HEK293T (cell line): ENCODE results near the gene GLTPD2.

Source experiments
- CTCF ChIA-PET: fragments of 350-600 bp; formaldehyde crosslinking; extraction: SDS; loops from one replicate; lab custom pipeline; 2021; ENCODE audit warnings: antibody characterized with exemption, inconsistent platforms; lab: Yijun Ruan, JAX
- POLR2A ChIA-PET: fragments of 350-600 bp; formaldehyde crosslinking; extraction: SDS; loops from one replicate; lab custom pipeline; 2020; ENCODE audit warnings: antibody characterized with exemption, inconsistent platforms; lab: Yijun Ruan, JAX
- DNase-seq: peaks from one replicate; pipeline ENCODE4 v3.0.0; 2012; ENCODE audit warnings: mixed read lengths; ENCODE audit errors: extremely low spot score
- ARNT ChIP-seq: fragments of 450-650 bp; IDR thresholded peaks from 2 replicates; pipeline ENCODE4 v1.6.1; 2017; ENCODE audit warnings: mild to moderate bottlenecking
- BHLHE40 ChIP-seq: fragments of 450-650 bp; IDR thresholded peaks from 2 replicates; pipeline ENCODE4 v1.6.1; 2016; ENCODE audit warnings: mild to moderate bottlenecking, moderate library complexity, borderline replicate concordance
- CTBP1 ChIP-seq: fragments of 450-650 bp; IDR thresholded peaks from 2 replicates; pipeline ENCODE4 v1.6.1; 2016; ENCODE audit warnings: borderline replicate concordance
- ELF4 ChIP-seq: fragments of 450-650 bp; IDR thresholded peaks from 2 replicates; pipeline ENCODE4 v1.6.1; 2017; ENCODE audit warnings: antibody characterized with exemption
- FOXA1 ChIP-seq: fragments of 450-650 bp; IDR thresholded peaks from 2 replicates; pipeline ENCODE4 v1.6.1; 2016; ENCODE audit warnings: mild to moderate bottlenecking
- FOXK2 ChIP-seq: fragments of 450-650 bp; IDR thresholded peaks from 2 replicates; pipeline ENCODE4 v1.6.1; 2016; ENCODE audit warnings: mild to moderate bottlenecking
- FOXM1 ChIP-seq: fragments of 450-650 bp; IDR thresholded peaks from 2 replicates; pipeline ENCODE4 v1.6.1; 2017; ENCODE audit warnings: mild to moderate bottlenecking, borderline replicate concordance
- HDGF ChIP-seq: fragments of 450-650 bp; IDR thresholded peaks from 2 replicates; pipeline ENCODE4 v1.6.1; 2017; ENCODE audit warnings: antibody characterized with exemption, borderline replicate concordance
- L3MBTL2 ChIP-seq: fragments of 450-650 bp; conservative IDR thresholded peaks from 2 replicates; pipeline ENCODE4 v1.6.1; 2016; ENCODE audit warnings: mild to moderate bottlenecking
- LEF1 ChIP-seq: fragments of 450-650 bp; IDR thresholded peaks from 2 replicates; pipeline ENCODE4 v1.6.1; 2017; ENCODE audit warnings: mild to moderate bottlenecking, borderline replicate concordance
- NFRKB ChIP-seq: fragments of 450-650 bp; IDR thresholded peaks from 2 replicates; pipeline ENCODE4 v1.6.1; 2016; ENCODE audit warnings: mild to moderate bottlenecking, moderate library complexity
- PKNOX1 ChIP-seq: fragments of 450-650 bp; IDR thresholded peaks from 2 replicates; pipeline ENCODE4 v1.6.1; 2016
- SP1 ChIP-seq: fragments of 450-650 bp; IDR thresholded peaks from 2 replicates; pipeline ENCODE4 v1.6.1; 2017
- SUZ12 ChIP-seq: fragments of 450-650 bp; IDR thresholded peaks from 2 replicates; pipeline ENCODE4 v1.6.1; 2016; ENCODE audit warnings: mild to moderate bottlenecking
- TARDBP ChIP-seq: fragments of 450-650 bp; IDR thresholded peaks from 2 replicates; pipeline ENCODE4 v1.6.1; 2016
- ZNF384 ChIP-seq: fragments of 450-650 bp; IDR thresholded peaks from 2 replicates; pipeline ENCODE4 v1.6.1; 2016

The GLTPD2 gene

DNA sequence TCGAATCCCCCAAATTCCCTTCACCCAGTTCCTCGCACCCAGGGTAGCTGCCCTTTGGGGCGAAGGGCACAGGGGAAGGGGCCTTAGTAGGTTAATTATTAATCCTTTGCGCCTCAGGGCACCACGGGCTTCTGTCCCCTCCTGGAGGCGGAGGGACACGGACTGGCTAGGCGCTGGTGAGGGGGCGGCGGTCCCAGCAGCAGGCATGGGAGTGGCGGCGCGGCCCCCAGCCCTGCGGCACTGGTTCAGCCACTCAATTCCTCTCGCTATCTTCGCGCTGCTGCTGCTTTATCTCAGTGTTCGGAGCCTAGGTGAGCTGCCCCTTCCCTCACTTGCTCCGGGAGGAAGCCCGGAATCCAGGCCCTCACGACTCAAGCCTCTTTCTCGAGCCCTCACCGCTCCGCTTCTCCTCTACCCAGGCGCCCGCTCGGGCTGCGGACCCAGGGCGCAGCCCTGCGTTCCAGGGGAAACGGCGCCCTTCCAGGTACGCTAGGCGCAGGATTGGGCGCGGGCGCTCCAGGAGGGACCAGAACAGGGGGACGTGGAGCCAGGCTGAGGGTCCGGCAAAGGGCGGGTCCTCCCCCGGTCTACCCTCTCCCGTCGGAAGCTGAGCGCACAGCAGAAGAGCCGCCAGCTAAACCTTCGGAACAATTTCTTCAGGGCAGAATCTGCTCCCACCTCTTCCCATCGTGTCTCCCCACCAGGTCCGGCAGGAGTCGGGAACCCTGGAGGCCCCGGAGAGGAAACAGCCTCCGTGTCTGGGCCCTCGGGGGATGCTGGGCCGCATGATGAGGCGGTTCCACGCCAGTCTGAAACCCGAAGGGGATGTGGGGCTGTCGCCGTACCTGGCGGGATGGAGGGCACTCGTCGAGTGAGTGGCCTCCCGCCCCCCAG lies at the start of gene GLTPD2:
GLTPD2 (plus strand) TSS at position 158 of the 894 bp plus-strand sequence; CDS start at position 206, 48 bp downstream.
- POLR2A ChIA-PET = interaction anchor here (0.8 to 2.9 kb wide), 19 partner anchors 7 to 92 kb away, joined by 3 to 20 read pairs (median 7); partner anchors contain the start of genes ARRB2, CXCL16, MED11 and MINK1
- TF ChIP-seq L3MBTL2 (peak; percentile 58; the same call in 1 of the 2 replicates), TARDBP (no peak)
- CTCF ChIA-PET = interaction anchor here (0.6 to 1.7 kb wide), 4 partner anchors 9 to 59 kb away, joined by 3 to 8 read pairs (median 6); partner anchors contain the start of gene PLD2
- no peak for DNase-seq

- CTCF ChIA-PET = no interaction called here
- POLR2A ChIA-PET = interaction anchor here (0.6 to 1.7 kb wide), 3 partner anchors 8 to 51 kb away, joined by 3 to 6 read pairs (median 3); partner anchors contain the start of genes MED11 and VMO1
- DNase-seq = peak; percentile 54
- TF ChIP-seq ZNF384 (no peak), ELF4 (no peak), L3MBTL2 (peak; percentile 79), TARDBP (no peak), SP1 (no peak), CTBP1 (no peak)
These were observed 49.4 kb upstream of the GLTPD2 start, which contains the start of the genes CXCL16 and ZMYND15 for GRCh38 chr17:4739122-4740024. Gene CXCL16 (minus strand): TSS chr17:4739928. CDS start chr17:4739339, 589 bp downstream. Gene ZMYND15 (plus strand): TSS chr17:4739833. CDS start chr17:4740549, 716 bp downstream.

GRCh38 chr17:4740025-4740351 lies 48.8 kb upstream of the GLTPD2 start:
- ChIA-PET CTCF (no interaction called here), POLR2A (interaction anchor here (0.6 to 1.2 kb wide), 2 partner anchors 9 to 46 kb away, joined by 3 read pairs; partner anchors contain the start of genes MED11 and VMO1)
- DNase-seq = no peak
- TF ChIP-seq ARNT = no peak
- no peak for TF ChIP-seq L3MBTL2
- TF ChIP-seq FOXA1 = no peak

GRCh38 chr17:4740584-4740983 lies 48.2 kb upstream of the GLTPD2 start:
- POLR2A ChIA-PET = no interaction called here
- DNase-seq = no peak
- CTCF ChIA-PET = no interaction called here
- TF ChIP-seq FOXK2 (no peak), ELF4 (no peak), LEF1 (no peak)

- POLR2A ChIA-PET = interaction anchor here (2.9 kb wide), 1 partner anchor 11 kb away, joined by 10 read pairs; the partner anchor contains the start of gene MED11
- TF ChIP-seq ELF4 (no peak), CTBP1 (no peak), PKNOX1 (no peak), FOXA1 (no peak), TARDBP (no peak), BHLHE40 (no peak), L3MBTL2 (no peak), FOXM1 (no peak), SUZ12 (no peak), ZNF384 (no peak), SP1 (no peak), ARNT (no peak), LEF1 (no peak), FOXK2 (no peak), NFRKB (no peak), HDGF (no peak)
- CTCF ChIA-PET = interaction anchor here (0.7 kb wide), 1 partner anchor 21 kb away, joined by 3 read pairs; no protein-coding TSS in a partner anchor
- no peak for DNase-seq
These were observed 47.2 kb upstream of the GLTPD2 start for GRCh38 chr17:4741544-4741943.

- POLR2A ChIA-PET = interaction anchor here (2.7 to 2.9 kb wide), 2 partner anchors 11 to 48 kb away, joined by 10 read pairs; partner anchors contain the start of gene MED11
- CTCF ChIA-PET = no interaction called here
These were observed 46.6 kb upstream of the GLTPD2 start for GRCh38 chr17:4742133-4742532.

More at GRCh38 chr17:4742133-4742532, 46.6 kb upstream of the GLTPD2 start:
- DNase-seq = no peak
- TF ChIP-seq BHLHE40 (no peak), CTBP1 (no peak), ELF4 (no peak), FOXA1 (no peak), TARDBP (no peak), HDGF (no peak), NFRKB (no peak), FOXK2 (no peak), ARNT (no peak), SP1 (no peak), PKNOX1 (no peak), ZNF384 (no peak), SUZ12 (no peak), FOXM1 (no peak), L3MBTL2 (no peak), LEF1 (no peak)
